HUES6 (cell line): Measurements from ENCODE around the gene MRPL37.

Experiments
- H3K27ac ChIP-seq: 2 replicates; pipeline ENCODE4 v1.7.0; 2013; ENCODE audit warnings: low read depth, mild to moderate bottlenecking, low read length, inconsistent platforms
- H3K27me3 ChIP-seq: 2 replicates; pipeline ENCODE4 v1.6.1; 2013; ENCODE audit warnings: low read length; ENCODE audit not compliant: control insufficient read depth, insufficient read depth
- H3K36me3 ChIP-seq: 2 replicates; pipeline ENCODE4 v1.6.1; 2013; ENCODE audit warnings: low read length; ENCODE audit not compliant: control insufficient read depth, insufficient read depth
- H3K4me1 ChIP-seq: 2 replicates; pipeline ENCODE4 v1.6.1; 2013; ENCODE audit warnings: low read length; ENCODE audit not compliant: control insufficient read depth, insufficient read depth
- H3K4me3 ChIP-seq: 2 replicates; pipeline ENCODE4 v1.5.1; 2013; ENCODE audit warnings: low read depth, low read length
- H3K9ac ChIP-seq: one replicate; pipeline ENCODE4 v1.6.1; 2013; ENCODE audit warnings: mild to moderate bottlenecking, low read length
- H3K9me3 ChIP-seq: 2 replicates; pipeline ENCODE4 v1.6.1; 2013; ENCODE audit warnings: low read depth, low read length; ENCODE audit not compliant: control insufficient read depth, insufficient read depth

The MRPL37 gene

GRCh38 chr1:54199765-54200518 is at the start of gene MRPL37, which contains the start of gene CYB5RL:
MRPL37 (plus strand) TSS chr1:54200167; CDS start chr1:54200244, 77 bp downstream.
CYB5RL (minus strand) TSS chr1:54200030; CDS start chr1:54195616, 4,414 bp downstream.
- peak within 1 kb of the TSS; percentile 89 for H3K4me3 ChIP-seq
- peak within 1 kb of the TSS; percentile 76; the same call in 1 of the 2 replicates for H3K27ac ChIP-seq
- H3K4me1 ChIP-seq: peaks cover 15% of the 10 kb centered on the region
- H3K9me3 ChIP-seq: no peaks in the 10 kb centered on the region
- peaks cover 28% of the 10 kb centered on the region for H3K36me3 ChIP-seq
- H3K27me3 ChIP-seq: no peaks in the 10 kb centered on the region; the same call in 1 of the 2 replicates
- peak within 1 kb of the TSS; percentile 94 for H3K9ac ChIP-seq

- H3K36me3 ChIP-seq: no peaks in the 10 kb centered on the region
- H3K9ac ChIP-seq: no peak overlapping the region
- H3K4me3 ChIP-seq: no peak overlapping the region
- H3K27me3 ChIP-seq: no peaks in the 10 kb centered on the region; the same call in 1 of the 2 replicates
- no peak overlapping the region for H3K27ac ChIP-seq
- no peaks in the 10 kb centered on the region for H3K9me3 ChIP-seq
- peaks cover 10% of the 10 kb centered on the region for H3K4me1 ChIP-seq
These were observed 49.0 kb upstream of the MRPL37 start for GRCh38 chr1:54151013-54151412.

- Histone ChIP-seq H3K27me3 (no peaks in the 10 kb centered on the region; the same call in 1 of the 2 replicates), H3K4me3 (no peak within 1 kb of the TSS), H3K4me1 (peaks cover 10% of the 10 kb centered on the region), H3K9me3 (no peaks in the 10 kb centered on the region), H3K9ac (no peak within 1 kb of the TSS), H3K36me3 (no peaks in the 10 kb centered on the region), H3K27ac (no peak within 1 kb of the TSS)
These were observed 47.3 kb upstream of the MRPL37 start, which contains the start of gene CDCP2 for GRCh38 chr1:54152696-54153095. CDCP2 (minus strand) TSS chr1:54153000; CDS start chr1:54152922, 78 bp downstream.

GRCh38 chr1:54153535-54154439 is 46.2 kb upstream of the MRPL37 start:
- Histone ChIP-seq H3K27ac (no peak overlapping the region), H3K4me1 (peaks cover 10% of the 10 kb centered on the region), H3K27me3 (no peaks in the 10 kb centered on the region; the same call in 1 of the 2 replicates), H3K36me3 (no peaks in the 10 kb centered on the region), H3K9me3 (no peaks in the 10 kb centered on the region), H3K4me3 (no peak overlapping the region), H3K9ac (no peak overlapping the region)

GRCh38 chr1:54156201-54156600 is 43.8 kb upstream of the MRPL37 start:
- Histone ChIP-seq H3K27ac (no peak overlapping the region), H3K9ac (no peak overlapping the region), H3K36me3 (no peaks in the 10 kb centered on the region), H3K4me1 (peaks cover 10% of the 10 kb centered on the region), H3K27me3 (no peaks in the 10 kb centered on the region), H3K4me3 (no peak overlapping the region), H3K9me3 (no peaks in the 10 kb centered on the region)

GRCh38 chr1:54156986-54157385 is 43.0 kb upstream of the MRPL37 start:
- Histone ChIP-seq H3K9me3 (no peaks in the 10 kb centered on the region), H3K36me3 (no peaks in the 10 kb centered on the region), H3K9ac (no peak overlapping the region), H3K4me1 (peaks cover 10% of the 10 kb centered on the region), H3K27me3 (no peaks in the 10 kb centered on the region), H3K27ac (no peak overlapping the region), H3K4me3 (no peak overlapping the region)

GRCh38 chr1:54157401-54157800 is 42.6 kb upstream of the MRPL37 start:
- Histone ChIP-seq H3K27ac (no peak overlapping the region), H3K27me3 (no peaks in the 10 kb centered on the region), H3K36me3 (no peaks in the 10 kb centered on the region), H3K9me3 (no peaks in the 10 kb centered on the region), H3K9ac (no peak overlapping the region), H3K4me3 (no peak overlapping the region), H3K4me1 (peaks cover 10% of the 10 kb centered on the region)

- Histone ChIP-seq H3K27ac (no peak overlapping the region), H3K27me3 (no peaks in the 10 kb centered on the region)
These were observed 41.9 kb upstream of the MRPL37 start for GRCh38 chr1:54158071-54158470.

GRCh38 chr1:54159733-54160316 is 40.1 kb upstream of the MRPL37 start:
- H3K9ac ChIP-seq: no peak overlapping the region
- no peak overlapping the region for H3K27ac ChIP-seq
- H3K27me3 ChIP-seq: no peaks in the 10 kb centered on the region
- H3K36me3 ChIP-seq: no peaks in the 10 kb centered on the region
- no peaks in the 10 kb centered on the region for H3K9me3 ChIP-seq
- H3K4me1 ChIP-seq: no peaks in the 10 kb centered on the region
- no peak overlapping the region for H3K4me3 ChIP-seq

More at GRCh38 chr1:54158071-54158470, 41.9 kb upstream of the MRPL37 start:
- no peaks in the 10 kb centered on the region for H3K36me3 ChIP-seq
- H3K4me3 ChIP-seq: no peak overlapping the region
- no peak overlapping the region for H3K9ac ChIP-seq
- peaks cover 10% of the 10 kb centered on the region for H3K4me1 ChIP-seq
- H3K9me3 ChIP-seq: no peaks in the 10 kb centered on the region

- no peak overlapping the region for H3K4me3 ChIP-seq
- no peak overlapping the region for H3K9ac ChIP-seq
- no peaks in the 10 kb centered on the region for H3K36me3 ChIP-seq
- H3K4me1 ChIP-seq: no peaks in the 10 kb centered on the region
- no peak overlapping the region for H3K27ac ChIP-seq
- no peaks in the 10 kb centered on the region for H3K9me3 ChIP-seq
- H3K27me3 ChIP-seq: no peaks in the 10 kb centered on the region
These were observed 39.6 kb upstream of the MRPL37 start for GRCh38 chr1:54160351-54160750.
